SK-N-SH (cell line): ENCODE measurements around the gene HOXA10.
A peak's percentile ranks its signal among the peaks of the same experiment; 100 is the strongest.

Source experiments
- EZH2phosphoT487 ChIP-seq: fragments of 200-600 bp; sonication (generic); IDR thresholded peaks from 2 replicates; pipeline ENCODE4 v1.6.1; 2017; ENCODE audit warnings: low read depth, mixed run types, mild to moderate bottlenecking, antibody characterized with exemption, moderate library complexity, borderline replicate concordance
- TF ChIP-seq, protein P1 (sequence below): fragments of 200-600 bp; sonication (generic); IDR thresholded peaks from 2 replicates; pipeline ENCODE4 v1.6.1; 2017; ENCODE audit warnings: antibody characterized with exemption, mild to moderate bottlenecking, moderate library complexity

DNA sequence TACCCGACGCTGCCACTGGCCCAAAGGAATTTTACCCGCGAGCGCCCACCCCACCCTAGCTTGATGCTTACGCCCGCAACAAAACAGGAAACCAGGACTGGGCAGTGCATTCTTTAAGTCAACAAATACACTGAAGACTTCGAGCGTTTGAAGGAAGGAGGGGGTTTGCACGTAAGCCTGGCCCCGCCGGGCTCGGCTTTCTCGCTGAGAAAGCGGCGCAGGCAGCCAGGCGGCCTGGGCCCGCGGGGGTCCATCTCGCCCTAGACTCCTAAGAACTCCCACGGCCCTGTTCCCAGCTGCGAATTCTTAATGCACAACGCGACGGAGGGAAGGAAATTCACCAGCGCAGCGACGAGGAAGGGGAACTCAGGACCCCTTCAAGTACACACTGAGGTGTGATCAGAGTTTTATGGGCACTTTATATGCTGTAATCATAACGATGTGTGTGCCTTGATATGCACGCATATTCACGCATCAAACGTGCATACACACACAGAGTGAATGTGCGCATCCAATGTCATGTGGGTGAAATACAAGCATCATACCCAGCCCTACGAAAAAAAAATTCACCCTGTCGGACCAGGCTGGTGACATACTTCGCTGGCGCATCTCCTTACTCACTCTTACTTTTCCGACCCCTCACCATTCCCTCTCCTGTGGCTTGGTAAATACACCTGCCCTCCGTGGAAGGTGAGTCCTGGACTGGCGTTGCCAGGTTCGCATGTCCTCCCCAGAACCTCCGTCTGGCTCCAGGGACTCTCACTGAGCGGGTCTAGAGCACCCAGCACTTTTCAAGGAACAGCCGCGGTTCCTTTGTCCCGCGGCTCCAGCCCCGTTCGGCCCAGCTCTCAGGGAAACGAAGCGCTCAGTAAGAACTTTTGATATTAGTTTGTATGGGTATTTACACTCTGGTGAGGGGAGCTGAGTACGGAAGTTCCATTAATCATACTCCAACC, 31.5 kb upstream of the HOXA10 start:
- TF ChIP-seq, protein P1, sequence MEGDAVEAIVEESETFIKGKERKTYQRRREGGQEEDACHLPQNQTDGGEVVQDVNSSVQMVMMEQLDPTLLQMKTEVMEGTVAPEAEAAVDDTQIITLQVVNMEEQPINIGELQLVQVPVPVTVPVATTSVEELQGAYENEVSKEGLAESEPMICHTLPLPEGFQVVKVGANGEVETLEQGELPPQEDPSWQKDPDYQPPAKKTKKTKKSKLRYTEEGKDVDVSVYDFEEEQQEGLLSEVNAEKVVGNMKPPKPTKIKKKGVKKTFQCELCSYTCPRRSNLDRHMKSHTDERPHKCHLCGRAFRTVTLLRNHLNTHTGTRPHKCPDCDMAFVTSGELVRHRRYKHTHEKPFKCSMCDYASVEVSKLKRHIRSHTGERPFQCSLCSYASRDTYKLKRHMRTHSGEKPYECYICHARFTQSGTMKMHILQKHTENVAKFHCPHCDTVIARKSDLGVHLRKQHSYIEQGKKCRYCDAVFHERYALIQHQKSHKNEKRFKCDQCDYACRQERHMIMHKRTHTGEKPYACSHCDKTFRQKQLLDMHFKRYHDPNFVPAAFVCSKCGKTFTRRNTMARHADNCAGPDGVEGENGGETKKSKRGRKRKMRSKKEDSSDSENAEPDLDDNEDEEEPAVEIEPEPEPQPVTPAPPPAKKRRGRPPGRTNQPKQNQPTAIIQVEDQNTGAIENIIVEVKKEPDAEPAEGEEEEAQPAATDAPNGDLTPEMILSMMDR, result no peak
- TF ChIP-seq EZH2phosphoT487, result peak; percentile 93; the same call in 1 of the 2 replicates
